Stimulated activated CD4-positive, alpha-beta T cell treated with anti-CD3 and anti-CD28 coated beads, Interleukin-2, amount 100 ng/mL, for 24 hours (primary cell): Measurements from ENCODE around the gene TNKS1BP1.
"Not testable (repeated sequence)": the region's sequence is repeated elsewhere in the genome, so short reads cannot be mapped to it uniquely, and the experiment has no call there.

Experiments
- DNase-seq, 2 donors: peaks; one replicate each; pipeline ENCODE4 v3.0.0-alpha.2; 2020

The TNKS1BP1 gene

GRCh38 chr11:57309106-57310059 lies 15.4 kb downstream of the TNKS1BP1 start:
- DNase-seq = no peak

- no peak for DNase-seq
Measured at GRCh38 chr11:57308426-57309060, 16.2 kb downstream of the TNKS1BP1 start.

DNA sequence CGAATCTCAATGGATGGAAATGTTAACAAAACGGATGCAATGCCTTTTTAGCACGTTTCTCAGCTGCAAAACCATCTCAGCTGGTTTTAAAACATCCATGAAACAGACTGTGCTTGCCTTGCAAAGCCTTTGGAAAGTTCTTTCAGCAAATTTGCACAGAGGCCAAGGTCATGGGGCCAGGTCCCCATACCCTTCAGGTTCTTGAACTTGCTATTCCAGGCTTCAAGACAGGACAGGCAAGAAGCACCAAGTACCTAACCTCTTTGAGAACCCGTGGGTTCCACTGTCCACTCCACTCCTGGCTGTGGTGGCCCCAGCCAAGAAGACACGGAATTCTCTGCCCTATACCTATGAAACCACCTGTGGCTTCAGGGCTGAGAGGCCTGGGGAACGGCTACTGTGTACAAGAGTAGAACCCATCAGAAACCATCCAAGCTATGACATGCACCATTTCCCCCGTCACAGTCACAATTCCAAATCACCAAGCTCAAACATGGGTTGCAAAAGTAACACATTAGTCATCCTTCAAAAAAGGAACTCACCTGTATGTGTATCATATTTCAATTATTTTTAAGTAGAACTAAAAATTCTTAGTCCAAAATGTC lies 17.0 kb downstream of the TNKS1BP1 start:
- no peak for DNase-seq

GRCh38 chr11:57306940-57307565 lies 17.7 kb downstream of the TNKS1BP1 start:
- DNase-seq = no peak

DNA sequence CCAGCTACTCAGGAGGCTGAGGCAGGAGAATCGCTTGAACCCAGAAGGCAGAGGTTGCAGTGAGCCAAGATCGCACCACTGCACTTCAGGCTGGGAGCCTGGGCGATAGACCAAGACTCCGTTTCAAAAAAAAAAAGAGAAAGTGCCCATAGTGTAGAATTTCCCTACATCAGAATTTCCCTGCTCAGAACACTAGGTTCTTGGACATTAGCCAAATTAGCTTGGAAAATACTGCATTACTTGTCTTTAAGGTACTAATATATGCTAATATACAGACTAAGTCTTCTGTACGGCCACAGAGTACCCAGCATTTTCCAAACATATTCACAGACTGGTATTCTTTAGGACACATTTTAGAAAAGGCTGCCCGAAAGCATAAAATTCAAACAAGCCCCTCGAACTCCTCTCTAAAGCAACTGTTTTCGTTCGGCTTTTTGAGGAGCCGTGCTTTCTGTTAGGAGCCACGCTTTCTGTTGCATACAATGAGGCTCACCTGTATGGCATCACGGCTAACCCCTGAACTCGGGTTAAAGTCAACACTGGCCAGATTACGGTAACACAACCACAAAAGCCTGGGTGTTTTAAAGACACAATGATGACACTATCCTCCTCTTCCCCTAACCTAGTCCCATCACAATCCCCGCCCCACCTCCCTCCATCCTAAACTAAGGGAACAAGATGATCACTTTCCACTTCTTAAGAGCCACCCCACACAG lies 18.4 kb downstream of the TNKS1BP1 start:
- DNase-seq = no peak

DNA sequence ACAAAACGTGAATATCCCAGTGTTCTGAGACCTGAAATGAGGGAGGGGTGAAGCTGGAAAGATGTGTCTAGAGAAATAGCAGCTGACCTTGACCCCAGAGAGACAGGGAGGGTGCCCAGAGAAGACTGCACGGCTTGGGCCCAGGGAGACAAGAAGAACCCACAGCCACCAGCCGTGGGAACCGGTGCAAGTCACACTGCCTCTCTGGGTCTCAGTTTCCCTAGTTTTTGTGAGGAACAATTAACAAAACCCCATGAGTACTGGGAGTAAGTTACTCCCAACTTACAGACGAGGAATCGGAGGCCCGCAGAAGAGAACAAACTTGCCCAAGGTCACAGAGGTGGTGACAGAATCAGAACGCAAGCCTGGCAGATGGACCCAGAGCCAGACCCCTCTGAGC lies 19.2 kb downstream of the TNKS1BP1 start:
- no peak for DNase-seq

DNA sequence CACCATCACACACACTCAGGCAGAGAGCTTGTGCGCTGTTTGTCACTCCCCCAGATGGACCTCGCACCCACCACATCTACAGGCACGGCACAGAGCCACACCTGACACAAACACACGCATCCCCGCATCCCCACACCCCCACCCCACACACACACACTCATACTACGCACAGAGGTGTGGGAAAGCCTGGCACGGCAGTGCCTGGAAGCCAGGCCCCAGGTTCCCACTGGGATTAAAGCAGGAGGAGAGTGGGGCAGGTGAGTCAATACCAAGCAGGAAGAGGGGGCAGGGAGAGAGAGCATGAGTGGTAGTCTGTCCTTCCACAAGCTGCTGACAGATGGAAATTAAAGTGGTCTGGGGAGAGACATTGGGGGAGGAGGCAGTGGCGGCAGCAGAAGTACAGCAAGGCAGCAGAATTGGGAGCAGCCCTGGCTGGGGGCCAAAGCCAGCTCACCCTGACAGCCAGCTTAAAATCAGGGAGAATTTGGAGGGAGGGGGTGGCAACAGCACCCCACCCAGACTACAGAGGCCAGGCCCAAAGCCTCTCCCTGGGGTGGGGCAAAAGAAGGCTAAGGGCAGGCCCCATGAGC lies 20.7 kb downstream of the TNKS1BP1 start:
- no peak for DNase-seq

- no peak for DNase-seq
Measured at GRCh38 chr11:57303280-57303989, 21.3 kb downstream of the TNKS1BP1 start.

- DNase-seq = no peak
Measured at GRCh38 chr11:57302489-57302888, 22.3 kb downstream of the TNKS1BP1 start.

DNA sequence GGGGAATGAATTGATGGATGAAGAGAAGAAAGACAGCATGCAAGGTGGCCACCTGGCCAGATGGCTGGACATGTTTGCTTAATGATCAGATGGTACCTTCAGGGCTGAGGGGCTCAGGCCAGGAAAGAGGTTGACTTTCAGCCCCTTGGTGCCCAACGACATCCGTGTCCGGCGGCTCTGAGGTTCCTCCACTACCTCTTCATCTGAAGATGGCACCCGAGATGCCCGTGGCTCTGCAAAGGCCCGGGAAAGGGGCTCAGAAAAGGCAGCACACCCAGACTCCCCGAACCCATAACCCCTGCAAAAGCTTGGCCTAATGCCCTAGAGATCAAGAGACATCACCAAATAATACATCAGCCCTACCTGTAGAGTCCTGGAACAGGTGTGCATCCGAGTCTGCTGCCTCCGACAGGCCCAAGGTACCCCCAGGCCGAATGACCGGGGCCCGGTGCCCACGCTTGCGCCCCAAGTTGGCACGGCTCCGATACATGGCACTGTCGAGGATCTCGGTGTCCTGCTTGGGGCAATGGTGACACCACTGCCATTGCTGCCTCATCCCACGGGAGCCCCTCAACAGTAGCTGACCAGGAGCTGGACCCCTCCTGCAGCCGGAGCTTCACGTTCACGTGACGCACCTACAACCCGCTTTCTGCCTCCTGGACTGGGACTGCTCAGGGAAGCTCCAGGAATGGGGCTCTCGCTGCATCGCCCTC lies 22.9 kb downstream of the TNKS1BP1 start:
- no peak for DNase-seq

DNA sequence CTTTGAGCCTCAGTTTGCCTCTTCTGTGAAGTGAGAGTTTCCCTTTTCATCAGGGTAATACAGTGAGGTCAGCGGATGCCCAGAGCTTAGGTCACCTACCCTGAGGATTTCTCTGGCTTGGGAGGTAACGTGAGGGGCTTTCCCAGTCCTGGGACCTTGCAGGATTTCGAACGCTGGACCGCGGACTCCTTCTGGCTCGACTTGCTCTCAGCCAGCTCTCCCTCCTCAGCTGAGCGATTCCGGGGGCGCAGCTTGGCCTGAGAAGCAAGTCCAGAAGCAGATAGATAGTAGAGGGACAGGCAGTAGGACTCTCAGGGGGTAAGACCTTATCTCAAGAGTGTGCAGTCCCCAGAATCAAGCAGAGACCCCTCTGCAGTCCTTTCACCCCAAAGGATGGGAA lies 24.0 kb downstream of the TNKS1BP1 start:
- DNase-seq = no peak

DNA sequence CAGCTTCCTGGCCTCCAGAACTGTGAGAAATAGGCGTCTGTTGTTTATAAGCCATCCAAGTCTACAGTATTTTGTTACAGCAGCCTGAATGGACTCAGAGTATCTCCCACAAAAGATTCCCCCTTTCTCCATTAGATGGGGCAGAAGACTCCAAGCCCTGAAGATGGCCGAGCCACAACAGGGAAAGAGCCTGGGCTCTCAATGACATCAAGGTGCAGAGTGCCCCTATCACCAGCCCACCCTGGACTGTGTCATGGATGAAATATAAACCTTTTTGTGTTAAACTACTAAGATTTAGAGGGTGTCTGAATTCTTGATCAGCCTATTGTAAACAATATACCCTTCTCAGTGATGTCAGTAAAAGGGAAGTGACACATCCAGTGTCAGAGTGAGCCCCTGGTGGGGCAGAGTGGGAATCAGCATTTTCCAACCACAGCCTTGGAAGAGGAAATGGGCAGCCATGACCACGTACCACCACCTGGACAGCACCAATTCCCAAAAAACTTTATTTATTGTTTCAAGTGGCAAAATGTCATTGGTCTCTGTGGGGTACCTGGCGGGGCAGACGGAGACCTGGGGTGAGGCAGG lies 25.5 kb downstream of the TNKS1BP1 start:
- DNase-seq = no peak

GRCh38 chr11:57297221-57297620 lies 27.5 kb downstream of the TNKS1BP1 start:
- no peak for DNase-seq

GRCh38 chr11:57296205-57296604 lies 28.5 kb downstream of the TNKS1BP1 start:
- not testable (repeated sequence) for DNase-seq

- no peak for DNase-seq
Measured at GRCh38 chr11:57294225-57295131, 30.3 kb downstream of the TNKS1BP1 start.

- DNase-seq = no peak
Measured at GRCh38 chr11:57290288-57290687, 34.5 kb downstream of the TNKS1BP1 start.

- no peak for DNase-seq
Measured at GRCh38 chr11:57288771-57289579, 35.8 kb downstream of the TNKS1BP1 start.

DNA sequence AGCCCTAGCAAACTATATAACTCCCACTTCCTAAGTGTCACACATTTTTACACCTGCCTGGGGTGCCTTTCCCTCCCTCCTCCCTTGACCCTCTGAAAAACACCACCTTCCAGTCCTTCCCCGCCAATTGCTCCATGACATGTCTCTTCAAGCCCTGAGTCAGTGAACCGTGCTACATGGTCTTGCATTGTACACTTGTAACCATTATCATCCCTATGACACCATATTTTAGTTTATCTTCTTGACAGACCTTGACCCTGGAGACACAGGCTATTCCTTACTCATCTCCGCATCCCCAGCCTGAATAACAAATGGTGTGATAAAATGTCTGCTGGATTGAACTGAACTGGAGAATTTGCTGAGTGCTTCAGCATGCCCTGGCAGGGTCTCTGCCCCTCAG lies 36.9 kb downstream of the TNKS1BP1 start:
- no peak for DNase-seq
